ENCODE results near the gene ART3. TPM values are rescaled to one million over a fixed set of nuclear protein-coding genes. Genes with fewer than 3 reads are reported as not detected.
A peak's percentile ranks its signal among the peaks of the same experiment; 100 is the strongest.

The ART3 gene
- total and polyA plus RNA-seq, 9 of the 15 experiments (the other 6 are each of a cell fraction or from before 2014, with no cell fraction given): 0.69 to 1.4 (median 1.1) TPM; not detected in 1

DNA sequence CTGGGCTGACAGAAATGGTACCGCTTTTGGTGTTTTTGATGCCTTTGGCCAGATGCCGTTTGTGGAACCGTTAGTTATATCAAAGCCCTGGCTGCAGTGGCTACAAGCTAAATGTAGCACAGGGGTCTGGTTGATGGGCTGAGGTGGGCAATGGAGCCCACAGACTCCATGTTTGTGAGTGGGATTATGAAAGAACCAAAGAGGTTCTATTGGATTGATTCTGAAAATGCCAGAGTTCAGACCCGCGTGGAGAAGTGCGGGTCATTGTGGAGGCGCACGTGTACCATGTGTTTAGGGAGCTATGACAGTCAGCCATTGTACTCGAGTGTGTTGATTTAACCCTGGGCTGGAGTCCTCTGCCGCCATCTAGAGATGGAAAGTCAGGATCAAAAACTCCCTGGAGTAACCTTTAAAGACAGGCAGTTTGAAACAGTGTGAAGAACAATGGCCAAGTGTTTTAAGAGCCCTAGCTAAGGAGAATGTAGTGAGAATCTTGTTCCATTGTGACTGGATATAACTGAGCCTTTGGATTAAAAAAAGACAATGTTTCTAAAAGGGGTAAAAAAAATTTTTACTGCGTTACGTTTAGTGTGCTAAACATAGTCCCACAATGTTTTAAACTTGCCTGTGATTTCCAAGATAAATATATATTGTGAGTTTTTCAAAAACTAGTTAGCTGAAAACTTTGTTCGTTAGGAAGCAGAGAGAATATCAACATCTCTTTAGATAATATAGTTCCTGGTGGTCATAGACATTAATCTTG is 12.7 kb downstream of the ART3 start (continued):
- TF ChIP-seq, protein P1, sequence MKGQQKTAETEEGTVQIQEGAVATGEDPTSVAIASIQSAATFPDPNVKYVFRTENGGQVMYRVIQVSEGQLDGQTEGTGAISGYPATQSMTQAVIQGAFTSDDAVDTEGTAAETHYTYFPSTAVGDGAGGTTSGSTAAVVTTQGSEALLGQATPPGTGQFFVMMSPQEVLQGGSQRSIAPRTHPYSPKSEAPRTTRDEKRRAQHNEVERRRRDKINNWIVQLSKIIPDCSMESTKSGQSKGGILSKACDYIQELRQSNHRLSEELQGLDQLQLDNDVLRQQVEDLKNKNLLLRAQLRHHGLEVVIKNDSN (CRISPR knock-in tag; IDR thresholded peaks at IDR 0.05): no peak
- TF ChIP-seq SMAD1 (IDR thresholded peaks at IDR 0.05; ENCODE audit: low read depth, low read length, partially characterized antibody) (no peak), ESRRA (IDR thresholded peaks at IDR 0.05; ENCODE audit: borderline replicate concordance, low read depth) (no peak), HMG20A (CRISPR knock-in tag; conservative IDR thresholded peaks at IDR 0.05) (no peak), MTA1 (IDR thresholded peaks at IDR 0.05; ENCODE audit: borderline replicate concordance) (no peak), KHSRP (IDR thresholded peaks at IDR 0.05) (no peak), ZNF696 (CRISPR knock-in tag; conservative IDR thresholded peaks at IDR 0.05) (no peak), NCOA6 (IDR thresholded peaks at IDR 0.05) (no peak), KDM4B (IDR thresholded peaks at IDR 0.05; ENCODE audit: borderline replicate concordance in 2 of 2, low read depth in 1 of 2) (no peak), ZNF282 (CRISPR knock-in tag; IDR thresholded peaks at IDR 0.05) (no peak), ERF (CRISPR knock-in tag; IDR thresholded peaks at IDR 0.05) (no peak), MEF2D (tag; conservative IDR thresholded peaks at IDR 0.05; ENCODE audit: low read depth) (no peak), ZKSCAN3 (CRISPR knock-in tag; IDR thresholded peaks at IDR 0.05) (no peak), GABPB1 (CRISPR knock-in tag; IDR thresholded peaks at IDR 0.05) (no peak; the same call in 1 of the 2 replicates), SMAD2 (IDR thresholded peaks at IDR 0.05; ENCODE audit: low read depth, low read length) (no peak), SRSF9 (IDR thresholded peaks at IDR 0.05; ENCODE audit: borderline replicate concordance, low read depth, low read length) (no peak), PRPF4 (IDR thresholded peaks at IDR 0.05; ENCODE audit: insufficient read depth, low read depth, low read length, poor library complexity, severe bottlenecking) (no peak), ZNF780A (CRISPR knock-in tag; IDR thresholded peaks at IDR 0.05) (no peak), CREB1 (IDR thresholded peaks at IDR 0.05) (no peak; the same call in 1 of the 2 replicates), CREB1 (CRISPR knock-in tag; IDR thresholded peaks at IDR 0.05) (peak; percentile 44; the same call in 1 of the 2 replicates), MECOM (CRISPR knock-in tag; IDR thresholded peaks at IDR 0.05) (no peak), RBM39 (optimal IDR thresholded peaks at IDR 0.05; ENCODE audit: low read depth, low read length) (no peak), ETV5 (CRISPR knock-in tag; IDR thresholded peaks at IDR 0.05; ENCODE audit: low read depth) (no peak)
- TF ChIP-seq, protein P2, sequence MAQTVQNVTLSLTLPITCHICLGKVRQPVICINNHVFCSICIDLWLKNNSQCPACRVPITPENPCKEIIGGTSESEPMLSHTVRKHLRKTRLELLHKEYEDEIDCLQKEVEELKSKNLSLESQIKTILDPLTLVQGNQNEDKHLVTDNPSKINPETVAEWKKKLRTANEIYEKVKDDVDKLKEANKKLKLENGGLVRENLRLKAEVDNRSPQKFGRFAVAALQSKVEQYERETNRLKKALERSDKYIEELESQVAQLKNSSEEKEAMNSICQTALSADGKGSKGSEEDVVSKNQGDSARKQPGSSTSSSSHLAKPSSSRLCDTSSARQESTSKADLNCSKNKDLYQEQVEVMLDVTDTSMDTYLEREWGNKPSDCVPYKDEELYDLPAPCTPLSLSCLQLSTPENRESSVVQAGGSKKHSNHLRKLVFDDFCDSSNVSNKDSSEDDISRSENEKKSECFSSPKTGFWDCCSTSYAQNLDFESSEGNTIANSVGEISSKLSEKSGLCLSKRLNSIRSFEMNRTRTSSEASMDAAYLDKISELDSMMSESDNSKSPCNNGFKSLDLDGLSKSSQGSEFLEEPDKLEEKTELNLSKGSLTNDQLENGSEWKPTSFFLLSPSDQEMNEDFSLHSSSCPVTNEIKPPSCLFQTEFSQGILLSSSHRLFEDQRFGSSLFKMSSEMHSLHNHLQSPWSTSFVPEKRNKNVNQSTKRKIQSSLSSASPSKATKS (CRISPR knock-in tag; IDR thresholded peaks at IDR 0.05): no peak
- TF ChIP-seq, protein P3, sequence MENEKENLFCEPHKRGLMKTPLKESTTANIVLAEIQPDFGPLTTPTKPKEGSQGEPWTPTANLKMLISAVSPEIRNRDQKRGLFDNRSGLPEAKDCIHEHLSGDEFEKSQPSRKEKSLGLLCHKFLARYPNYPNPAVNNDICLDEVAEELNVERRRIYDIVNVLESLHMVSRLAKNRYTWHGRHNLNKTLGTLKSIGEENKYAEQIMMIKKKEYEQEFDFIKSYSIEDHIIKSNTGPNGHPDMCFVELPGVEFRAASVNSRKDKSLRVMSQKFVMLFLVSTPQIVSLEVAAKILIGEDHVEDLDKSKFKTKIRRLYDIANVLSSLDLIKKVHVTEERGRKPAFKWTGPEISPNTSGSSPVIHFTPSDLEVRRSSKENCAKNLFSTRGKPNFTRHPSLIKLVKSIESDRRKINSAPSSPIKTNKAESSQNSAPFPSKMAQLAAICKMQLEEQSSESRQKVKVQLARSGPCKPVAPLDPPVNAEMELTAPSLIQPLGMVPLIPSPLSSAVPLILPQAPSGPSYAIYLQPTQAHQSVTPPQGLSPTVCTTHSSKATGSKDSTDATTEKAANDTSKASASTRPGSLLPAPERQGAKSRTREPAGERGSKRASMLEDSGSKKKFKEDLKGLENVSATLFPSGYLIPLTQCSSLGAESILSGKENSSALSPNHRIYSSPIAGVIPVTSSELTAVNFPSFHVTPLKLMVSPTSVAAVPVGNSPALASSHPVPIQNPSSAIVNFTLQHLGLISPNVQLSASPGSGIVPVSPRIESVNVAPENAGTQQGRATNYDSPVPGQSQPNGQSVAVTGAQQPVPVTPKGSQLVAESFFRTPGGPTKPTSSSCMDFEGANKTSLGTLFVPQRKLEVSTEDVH (IDR thresholded peaks at IDR 0.05; ENCODE audit: low read depth, partially characterized antibody): no peak
